ENCODE measurements around the gene ARAP1.

DNA sequence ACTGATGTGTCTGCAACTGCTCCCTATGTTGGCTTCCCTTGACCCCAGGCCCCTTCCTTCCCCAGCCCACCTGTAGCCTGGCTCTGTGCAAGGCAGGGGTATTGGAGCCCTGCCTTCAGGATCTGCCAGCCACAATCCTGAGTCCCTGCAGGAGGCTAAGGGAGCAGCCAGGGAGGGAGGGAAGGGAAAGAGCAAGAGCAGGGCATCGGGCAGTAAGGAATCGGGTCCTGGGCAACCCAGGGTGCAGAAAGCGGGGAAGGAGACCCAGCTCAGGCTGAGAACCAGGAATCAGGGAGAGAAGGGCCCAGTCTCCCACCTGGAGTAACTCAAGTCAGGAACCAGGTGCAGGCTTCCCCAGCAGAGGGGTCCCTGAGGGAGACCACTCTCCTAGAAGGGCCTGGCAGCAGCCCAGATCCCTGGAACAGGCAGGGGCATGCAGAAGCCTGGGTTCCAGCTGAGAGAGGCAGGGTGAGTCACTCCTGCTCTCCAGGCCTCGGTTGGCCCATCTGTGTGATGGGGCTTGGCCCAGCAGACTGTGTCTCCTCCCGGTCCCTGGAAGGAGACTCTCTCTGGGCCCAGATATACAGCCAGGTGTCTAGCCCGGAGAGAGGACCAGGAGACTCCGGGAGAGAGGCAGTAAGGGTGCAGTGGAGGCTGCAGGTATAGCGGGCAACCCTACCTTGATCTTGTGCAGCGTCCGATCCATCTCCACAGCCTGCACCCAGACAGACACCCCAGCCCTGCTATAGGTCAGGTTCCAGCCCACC lies 28.3 kb upstream of the ARAP1 start:
- TF ChIP-seq, protein P1, sequence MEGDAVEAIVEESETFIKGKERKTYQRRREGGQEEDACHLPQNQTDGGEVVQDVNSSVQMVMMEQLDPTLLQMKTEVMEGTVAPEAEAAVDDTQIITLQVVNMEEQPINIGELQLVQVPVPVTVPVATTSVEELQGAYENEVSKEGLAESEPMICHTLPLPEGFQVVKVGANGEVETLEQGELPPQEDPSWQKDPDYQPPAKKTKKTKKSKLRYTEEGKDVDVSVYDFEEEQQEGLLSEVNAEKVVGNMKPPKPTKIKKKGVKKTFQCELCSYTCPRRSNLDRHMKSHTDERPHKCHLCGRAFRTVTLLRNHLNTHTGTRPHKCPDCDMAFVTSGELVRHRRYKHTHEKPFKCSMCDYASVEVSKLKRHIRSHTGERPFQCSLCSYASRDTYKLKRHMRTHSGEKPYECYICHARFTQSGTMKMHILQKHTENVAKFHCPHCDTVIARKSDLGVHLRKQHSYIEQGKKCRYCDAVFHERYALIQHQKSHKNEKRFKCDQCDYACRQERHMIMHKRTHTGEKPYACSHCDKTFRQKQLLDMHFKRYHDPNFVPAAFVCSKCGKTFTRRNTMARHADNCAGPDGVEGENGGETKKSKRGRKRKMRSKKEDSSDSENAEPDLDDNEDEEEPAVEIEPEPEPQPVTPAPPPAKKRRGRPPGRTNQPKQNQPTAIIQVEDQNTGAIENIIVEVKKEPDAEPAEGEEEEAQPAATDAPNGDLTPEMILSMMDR (IDR thresholded peaks at IDR 0.05): no peak
- TF ChIP-seq POLR2A (IDR thresholded peaks at IDR 0.05): no peak
